H1 (cell line): ENCODE data around the gene CXCR5. TPM values are rescaled to one million over a fixed set of nuclear protein-coding genes. Genes with fewer than 3 reads are reported as not detected.

Source experiments
- EP300 ChIP-seq, 2 experiments: IDR thresholded peaks; 1 replicate in 1 of 2; 2 replicates in 1 of 2; pipeline ENCODE4 v1.6.1; 2011 to 2012; ENCODE audit warnings: low read depth in 2 of 2, low read length in 2 of 2, mild to moderate bottlenecking in 2 of 2, borderline replicate concordance in 1 of 2, inconsistent platforms in 1 of 2, moderate library complexity in 1 of 2
- polyA plus RNA-seq, 7 experiments: library from polyadenylated mRNA; depleted of rRNA in 3 of 7; stranded (reverse) in 5 of 7; unstranded in 2 of 7; fragments of >200 nt in 5 of 7; fragments of 200-250 nt in 2 of 7; gene quantifications; 1 replicate in 5 of 7; 2 replicates in 1 of 7; 4 replicates in 1 of 7; pipeline versions ENCODE4 v1.2.1 to v1.2.3, GENCODE V29; 2011 to 2013; ENCODE audit warnings: missing spikeins in 2 of 7, mixed read lengths in 2 of 7
- total RNA-seq: library from RNA; stranded (reverse); fragmentation: NEBNext Ultra II Directional; extraction: Animal tissue kit (Norgen Biotek cat#: 25700); gene quantifications from 2 replicates; pipeline ENCODE4 v1.2.1, GENCODE V29; 2021

Gene CXCR5
- total and polyA plus RNA-seq, 2 of the 8 experiments (the other 6 are each of a cell fraction or from before 2014, with no cell fraction given): not detected

- peak in 1 of 2 experiments; percentile 38; a peak in 1 of 3 replicates for TF ChIP-seq EP300 (IDR thresholded peaks at IDR 0.05; ENCODE audit: borderline replicate concordance in 1 of 2, low read depth in 2 of 2, low read length in 2 of 2)
Measured at GRCh38 chr11:118921929-118922744, 38.4 kb downstream of the CXCR5 start (continued).
